Measurements from ENCODE around the gene CLRN2.
A peak's percentile ranks its signal among the peaks of the same experiment; 100 is the strongest.

GRCh38 chr4:17468619-17469221 lies 46.2 kb upstream of the CLRN2 start:
- TF ChIP-seq POLR2AphosphoS5 (IDR thresholded peaks at IDR 0.05) (no peak), CTCF (IDR thresholded peaks at IDR 0.05) (peak in 3 of 4 experiments; percentile 12 to 40 (median 19)), POLR2A (IDR thresholded peaks at IDR 0.05) (no peak), EP300 (IDR thresholded peaks at IDR 0.05) (no peak)
